Measurements from ENCODE around the gene SERPINB6.

DNA sequence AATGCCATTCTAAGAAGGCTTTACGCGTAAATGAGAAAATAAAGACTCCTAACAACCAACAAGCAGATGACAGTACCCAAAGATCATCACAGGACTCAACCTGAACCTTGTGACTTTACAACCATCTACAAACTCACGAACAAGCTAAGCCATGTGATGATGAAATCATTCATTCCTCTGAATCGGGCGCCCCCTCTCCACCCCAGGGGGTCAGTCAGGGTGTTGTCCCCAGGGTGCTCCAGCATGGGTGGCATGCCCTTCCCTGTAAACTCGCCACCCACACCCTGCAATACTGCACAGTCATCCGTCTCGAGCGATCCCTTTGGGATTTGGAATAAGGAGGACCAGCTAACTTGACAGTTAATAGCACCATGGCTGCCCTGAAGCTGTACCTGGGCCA is 12.6 kb downstream of the SERPINB6 start:
- TF ChIP-seq POLR2A (IDR thresholded peaks at IDR 0.05; ENCODE audit: low read depth, low read length) (no peak), POLR2AphosphoS5 (IDR thresholded peaks at IDR 0.05; ENCODE audit: low read depth, low read length) (no peak)
